ENCODE results near the gene TM9SF1.

DNA sequence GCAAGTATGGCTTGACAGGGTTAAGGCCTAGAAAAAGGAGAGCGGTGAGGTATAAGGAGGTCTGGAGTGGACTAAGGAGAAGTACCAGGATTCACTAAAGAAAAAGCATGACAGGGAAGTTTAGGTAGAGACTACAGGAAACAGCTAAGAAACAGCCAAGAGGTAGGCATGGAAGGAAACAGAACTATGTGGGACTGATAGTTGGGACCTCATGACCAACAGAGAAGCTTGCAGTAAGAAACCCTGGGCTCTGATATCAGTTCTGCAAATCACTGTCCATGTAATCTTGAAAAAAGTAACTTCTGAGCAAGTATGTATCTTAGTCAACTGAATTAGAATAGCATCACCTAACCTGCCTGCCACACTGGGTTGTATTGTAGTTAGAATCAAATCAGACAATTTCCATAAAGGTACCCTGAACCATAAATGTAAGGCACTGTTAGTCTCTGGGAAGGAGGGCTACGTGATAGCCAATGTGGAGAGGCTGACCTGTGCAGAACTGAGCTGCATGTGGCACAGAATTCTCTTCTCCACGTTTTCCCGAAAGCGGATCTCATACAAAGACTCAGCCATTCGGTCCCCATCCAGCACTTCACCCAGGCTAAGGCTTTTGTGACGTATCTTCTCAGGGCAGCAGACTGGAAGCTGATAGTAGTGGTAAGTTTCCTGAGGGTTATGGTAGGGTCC lies 912 bp downstream of the TM9SF1 start:
- TF ChIP-seq, protein P1, sequence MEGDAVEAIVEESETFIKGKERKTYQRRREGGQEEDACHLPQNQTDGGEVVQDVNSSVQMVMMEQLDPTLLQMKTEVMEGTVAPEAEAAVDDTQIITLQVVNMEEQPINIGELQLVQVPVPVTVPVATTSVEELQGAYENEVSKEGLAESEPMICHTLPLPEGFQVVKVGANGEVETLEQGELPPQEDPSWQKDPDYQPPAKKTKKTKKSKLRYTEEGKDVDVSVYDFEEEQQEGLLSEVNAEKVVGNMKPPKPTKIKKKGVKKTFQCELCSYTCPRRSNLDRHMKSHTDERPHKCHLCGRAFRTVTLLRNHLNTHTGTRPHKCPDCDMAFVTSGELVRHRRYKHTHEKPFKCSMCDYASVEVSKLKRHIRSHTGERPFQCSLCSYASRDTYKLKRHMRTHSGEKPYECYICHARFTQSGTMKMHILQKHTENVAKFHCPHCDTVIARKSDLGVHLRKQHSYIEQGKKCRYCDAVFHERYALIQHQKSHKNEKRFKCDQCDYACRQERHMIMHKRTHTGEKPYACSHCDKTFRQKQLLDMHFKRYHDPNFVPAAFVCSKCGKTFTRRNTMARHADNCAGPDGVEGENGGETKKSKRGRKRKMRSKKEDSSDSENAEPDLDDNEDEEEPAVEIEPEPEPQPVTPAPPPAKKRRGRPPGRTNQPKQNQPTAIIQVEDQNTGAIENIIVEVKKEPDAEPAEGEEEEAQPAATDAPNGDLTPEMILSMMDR (conservative IDR thresholded peaks at IDR 0.05; ENCODE audit: low read depth, low read length): no peak
- TF ChIP-seq POLR2A (IDR thresholded peaks at IDR 0.05; ENCODE audit: low read depth, low read length): no peak
- TF ChIP-seq, protein P2, sequence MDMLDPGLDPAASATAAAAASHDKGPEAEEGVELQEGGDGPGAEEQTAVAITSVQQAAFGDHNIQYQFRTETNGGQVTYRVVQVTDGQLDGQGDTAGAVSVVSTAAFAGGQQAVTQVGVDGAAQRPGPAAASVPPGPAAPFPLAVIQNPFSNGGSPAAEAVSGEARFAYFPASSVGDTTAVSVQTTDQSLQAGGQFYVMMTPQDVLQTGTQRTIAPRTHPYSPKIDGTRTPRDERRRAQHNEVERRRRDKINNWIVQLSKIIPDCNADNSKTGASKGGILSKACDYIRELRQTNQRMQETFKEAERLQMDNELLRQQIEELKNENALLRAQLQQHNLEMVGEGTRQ (IDR thresholded peaks at IDR 0.05; ENCODE audit: low read depth, low read length): no peak
- no peak for TF ChIP-seq BHLHE40 (IDR thresholded peaks at IDR 0.05; ENCODE audit: low read depth, low read length)
- TF ChIP-seq CHD1 (IDR thresholded peaks at IDR 0.05; ENCODE audit: low read depth, low read length): no peak
- TF ChIP-seq CEBPB (IDR thresholded peaks at IDR 0.05; ENCODE audit: low read depth, low read length): no peak
- no peak for TF ChIP-seq MXI1 (IDR thresholded peaks at IDR 0.05; ENCODE audit: borderline replicate concordance, low read depth, low read length)
- TF ChIP-seq RFX5 (IDR thresholded peaks at IDR 0.05; ENCODE audit: low read depth, low read length): no peak
- TF ChIP-seq NFE2L2 (IDR thresholded peaks at IDR 0.05; ENCODE audit: low read depth, low read length): no peak
